Measurements from ENCODE around the gene PIBF1.

Gene PIBF1

DNA sequence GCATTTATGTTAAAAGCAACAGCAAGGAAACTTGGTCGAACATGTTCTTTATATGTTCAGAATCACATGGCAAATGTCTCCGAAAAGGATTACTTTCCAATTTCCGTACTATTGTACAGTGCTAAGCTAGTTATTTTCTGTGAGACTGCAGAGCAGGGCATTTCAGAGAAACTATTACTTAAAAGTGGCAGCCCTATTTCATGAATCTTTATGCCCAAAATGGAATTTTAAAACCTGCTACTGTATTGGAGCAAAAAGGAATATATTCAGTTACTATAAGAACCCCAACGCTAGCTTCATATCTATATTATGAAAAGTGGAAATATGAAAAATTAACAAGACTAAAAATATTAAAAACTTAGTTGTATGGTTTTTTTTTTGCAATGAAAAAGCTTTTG lies 274.6 kb downstream of the PIBF1 start:
- Histone ChIP-seq H3K27me3 (ENCODE audit: insufficient read depth, poor library complexity, severe bottlenecking) (peaks cover 7% of the 10 kb centered on the region), H3K27ac (replicated peaks) (no peak overlapping the region), H3K4me3 (replicated peaks; ENCODE audit: insufficient read depth, low read length) (no peak overlapping the region)
- TF ChIP-seq, protein P1, sequence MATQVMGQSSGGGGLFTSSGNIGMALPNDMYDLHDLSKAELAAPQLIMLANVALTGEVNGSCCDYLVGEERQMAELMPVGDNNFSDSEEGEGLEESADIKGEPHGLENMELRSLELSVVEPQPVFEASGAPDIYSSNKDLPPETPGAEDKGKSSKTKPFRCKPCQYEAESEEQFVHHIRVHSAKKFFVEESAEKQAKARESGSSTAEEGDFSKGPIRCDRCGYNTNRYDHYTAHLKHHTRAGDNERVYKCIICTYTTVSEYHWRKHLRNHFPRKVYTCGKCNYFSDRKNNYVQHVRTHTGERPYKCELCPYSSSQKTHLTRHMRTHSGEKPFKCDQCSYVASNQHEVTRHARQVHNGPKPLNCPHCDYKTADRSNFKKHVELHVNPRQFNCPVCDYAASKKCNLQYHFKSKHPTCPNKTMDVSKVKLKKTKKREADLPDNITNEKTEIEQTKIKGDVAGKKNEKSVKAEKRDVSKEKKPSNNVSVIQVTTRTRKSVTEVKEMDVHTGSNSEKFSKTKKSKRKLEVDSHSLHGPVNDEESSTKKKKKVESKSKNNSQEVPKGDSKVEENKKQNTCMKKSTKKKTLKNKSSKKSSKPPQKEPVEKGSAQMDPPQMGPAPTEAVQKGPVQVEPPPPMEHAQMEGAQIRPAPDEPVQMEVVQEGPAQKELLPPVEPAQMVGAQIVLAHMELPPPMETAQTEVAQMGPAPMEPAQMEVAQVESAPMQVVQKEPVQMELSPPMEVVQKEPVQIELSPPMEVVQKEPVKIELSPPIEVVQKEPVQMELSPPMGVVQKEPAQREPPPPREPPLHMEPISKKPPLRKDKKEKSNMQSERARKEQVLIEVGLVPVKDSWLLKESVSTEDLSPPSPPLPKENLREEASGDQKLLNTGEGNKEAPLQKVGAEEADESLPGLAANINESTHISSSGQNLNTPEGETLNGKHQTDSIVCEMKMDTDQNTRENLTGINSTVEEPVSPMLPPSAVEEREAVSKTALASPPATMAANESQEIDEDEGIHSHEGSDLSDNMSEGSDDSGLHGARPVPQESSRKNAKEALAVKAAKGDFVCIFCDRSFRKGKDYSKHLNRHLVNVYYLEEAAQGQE (IDR thresholded peaks at IDR 0.05; ENCODE audit: insufficient replicate concordance, low read depth): no peak
- TF ChIP-seq SPI1 (IDR thresholded peaks at IDR 0.05; ENCODE audit: borderline replicate concordance, low read depth): no peak
- no peak for TF ChIP-seq POLR2AphosphoS5 (IDR thresholded peaks at IDR 0.05; ENCODE audit: low read depth)
- TF ChIP-seq, protein P2, sequence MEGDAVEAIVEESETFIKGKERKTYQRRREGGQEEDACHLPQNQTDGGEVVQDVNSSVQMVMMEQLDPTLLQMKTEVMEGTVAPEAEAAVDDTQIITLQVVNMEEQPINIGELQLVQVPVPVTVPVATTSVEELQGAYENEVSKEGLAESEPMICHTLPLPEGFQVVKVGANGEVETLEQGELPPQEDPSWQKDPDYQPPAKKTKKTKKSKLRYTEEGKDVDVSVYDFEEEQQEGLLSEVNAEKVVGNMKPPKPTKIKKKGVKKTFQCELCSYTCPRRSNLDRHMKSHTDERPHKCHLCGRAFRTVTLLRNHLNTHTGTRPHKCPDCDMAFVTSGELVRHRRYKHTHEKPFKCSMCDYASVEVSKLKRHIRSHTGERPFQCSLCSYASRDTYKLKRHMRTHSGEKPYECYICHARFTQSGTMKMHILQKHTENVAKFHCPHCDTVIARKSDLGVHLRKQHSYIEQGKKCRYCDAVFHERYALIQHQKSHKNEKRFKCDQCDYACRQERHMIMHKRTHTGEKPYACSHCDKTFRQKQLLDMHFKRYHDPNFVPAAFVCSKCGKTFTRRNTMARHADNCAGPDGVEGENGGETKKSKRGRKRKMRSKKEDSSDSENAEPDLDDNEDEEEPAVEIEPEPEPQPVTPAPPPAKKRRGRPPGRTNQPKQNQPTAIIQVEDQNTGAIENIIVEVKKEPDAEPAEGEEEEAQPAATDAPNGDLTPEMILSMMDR (IDR thresholded peaks at IDR 0.05; ENCODE audit: insufficient read depth, low read length): no peak
- TF ChIP-seq GABPA (IDR thresholded peaks at IDR 0.05; ENCODE audit: low read depth): no peak
- no peak for DNase-seq (ENCODE audit: low read depth in 1 of 2, low spot score in 1 of 2)

DNA sequence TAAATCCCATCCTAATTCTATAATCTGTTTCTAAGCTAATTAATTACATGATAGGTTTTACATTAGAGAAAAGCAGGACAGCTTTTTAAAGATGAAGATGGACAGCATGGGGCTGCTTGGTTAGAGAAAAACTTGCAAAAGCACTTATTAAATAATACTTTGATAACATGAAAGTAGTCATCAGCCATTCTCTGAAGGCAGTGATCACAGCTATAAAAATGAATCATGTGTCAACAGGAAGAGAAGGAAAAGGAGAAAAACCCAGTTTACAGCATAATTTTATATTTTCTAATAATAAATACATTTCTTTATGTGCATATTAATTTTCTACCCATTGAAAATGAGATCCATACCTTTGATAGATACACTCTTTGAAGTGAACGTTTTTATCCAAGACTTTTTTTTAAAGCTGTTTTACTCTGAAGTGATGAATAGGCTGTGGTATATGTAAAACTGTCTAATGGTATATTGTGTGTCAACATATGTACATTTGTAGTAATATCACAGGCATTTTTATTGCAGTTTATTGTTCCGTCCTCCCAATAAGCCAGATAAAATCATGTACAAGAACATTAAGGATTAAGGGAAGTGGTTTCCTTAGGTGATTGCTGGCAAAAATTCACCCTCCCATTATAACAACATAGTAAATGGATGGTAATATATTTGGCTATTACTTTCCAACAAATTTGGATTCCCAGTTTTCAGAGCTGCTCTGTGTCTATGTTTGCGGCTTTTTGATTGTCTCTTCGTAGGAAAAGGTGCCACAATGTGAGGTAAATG lies 275.5 kb downstream of the PIBF1 start:
- DNase-seq (ENCODE audit: low read depth in 1 of 2, low spot score in 1 of 2): no peak
- H3K27me3 ChIP-seq (ENCODE audit: insufficient read depth, poor library complexity, severe bottlenecking): peaks cover 7% of the 10 kb centered on the region
- TF ChIP-seq POLR2AphosphoS5 (IDR thresholded peaks at IDR 0.05; ENCODE audit: low read depth) (no peak), SPI1 (IDR thresholded peaks at IDR 0.05; ENCODE audit: borderline replicate concordance, low read depth) (no peak), GABPA (IDR thresholded peaks at IDR 0.05; ENCODE audit: low read depth) (no peak)
- TF ChIP-seq, protein P2 (IDR thresholded peaks at IDR 0.05; ENCODE audit: insufficient read depth, low read length): no peak
- TF ChIP-seq, protein P1 (IDR thresholded peaks at IDR 0.05; ENCODE audit: insufficient replicate concordance, low read depth): no peak

DNA sequence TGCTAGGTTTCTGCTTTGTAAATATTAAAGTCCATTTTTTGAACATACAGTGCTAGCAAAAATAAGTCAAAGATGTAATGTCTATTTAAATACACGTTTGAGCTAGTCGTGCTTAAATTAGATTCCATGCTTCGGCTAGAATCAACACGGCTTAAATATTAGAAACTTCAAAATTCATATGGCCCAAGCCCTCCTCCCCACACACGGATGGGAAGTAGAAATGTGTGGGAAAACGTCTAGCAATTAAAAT lies 276.1 kb downstream of the PIBF1 start:
- Histone ChIP-seq H3K27ac (replicated peaks) (no peak overlapping the region), H3K4me3 (replicated peaks; ENCODE audit: insufficient read depth, low read length) (no peak overlapping the region), H3K27me3 (ENCODE audit: insufficient read depth, poor library complexity, severe bottlenecking) (peaks cover 7% of the 10 kb centered on the region)
- DNase-seq (ENCODE audit: low read depth in 1 of 2, low spot score in 1 of 2): no peak
- TF ChIP-seq, protein P1 (IDR thresholded peaks at IDR 0.05; ENCODE audit: insufficient replicate concordance, low read depth): no peak
- TF ChIP-seq, protein P2 (IDR thresholded peaks at IDR 0.05; ENCODE audit: insufficient read depth, low read length): no peak
- no peak for TF ChIP-seq SPI1 (IDR thresholded peaks at IDR 0.05; ENCODE audit: borderline replicate concordance, low read depth)
- no peak for TF ChIP-seq POLR2AphosphoS5 (IDR thresholded peaks at IDR 0.05; ENCODE audit: low read depth)
- TF ChIP-seq GABPA (IDR thresholded peaks at IDR 0.05; ENCODE audit: low read depth): no peak

More for the DNA sequence above, 275.5 kb downstream of the PIBF1 start:
- Histone ChIP-seq H3K4me3 (replicated peaks; ENCODE audit: insufficient read depth, low read length) (no peak overlapping the region), H3K27ac (replicated peaks) (no peak overlapping the region)

Measured in HL-60 (cell line).